WERI-Rb-1 (cell line): Measurements from ENCODE around the gene WDR76.

Experiments
- DNase-seq: peaks from one replicate; pipeline ENCODE4 v3.0.0-alpha.2; 2020
- H3K27ac ChIP-seq: fragments of 250-450 bp; sonication (Bioruptor Pico); 2 replicates; pipeline ENCODE4 v1.5.1; 2020; ENCODE audit warnings: mild to moderate bottlenecking, moderate library complexity
- H3K27me3 ChIP-seq: fragments of 250-450 bp; sonication (Bioruptor Pico); 2 replicates; pipeline ENCODE4 v1.5.1; 2021; ENCODE audit warnings: mild to moderate bottlenecking, low read depth, moderate library complexity; ENCODE audit not compliant: insufficient read depth, severe bottlenecking
- H3K36me3 ChIP-seq: fragments of 250-450 bp; sonication (Bioruptor Pico); 2 replicates; pipeline ENCODE4 v1.5.1; 2020; ENCODE audit warnings: mild to moderate bottlenecking, moderate library complexity
- H3K4me3 ChIP-seq: 2 replicates; pipeline ENCODE4 v1.5.1; 2011; ENCODE audit warnings: low read depth, mild to moderate bottlenecking, control low read depth, low read length
- H3K9me3 ChIP-seq: fragments of 250-450 bp; sonication (Bioruptor Pico); 2 replicates; pipeline ENCODE4 v1.5.1; 2021; ENCODE audit warnings: mild to moderate bottlenecking, moderate library complexity; ENCODE audit not compliant: severe bottlenecking
- TF ChIP-seq, protein P1 (sequence below): IDR thresholded peaks from 2 replicates; pipeline ENCODE4 v1.5.1; 2011; ENCODE audit warnings: low read depth, mild to moderate bottlenecking, control low read depth, inconsistent platforms, low read length

WDR76 gene

DNA sequence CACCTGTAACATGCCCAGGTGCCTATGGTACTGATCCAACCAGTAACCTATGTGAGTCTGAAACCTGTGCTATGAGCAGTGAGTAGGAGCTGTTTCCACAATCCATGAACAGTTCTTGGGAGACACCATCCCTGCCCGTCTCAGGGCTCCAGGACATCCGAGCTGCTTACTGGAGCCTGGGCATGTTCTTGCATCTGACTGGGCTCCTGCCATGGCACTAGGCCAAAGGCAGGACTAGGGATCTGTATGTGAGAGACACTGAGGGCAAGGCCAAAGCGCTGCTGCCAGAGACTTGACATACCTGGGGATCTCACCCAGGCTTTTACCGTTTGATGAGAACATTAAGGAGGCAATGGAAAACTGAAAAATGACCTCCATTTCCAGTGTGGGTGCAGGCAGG, 59.8 kb downstream of the WDR76 start:
- Histone ChIP-seq H3K4me3 (no peak overlapping the region), H3K27ac (no peak overlapping the region), H3K27me3 (no peaks in the 10 kb centered on the region), H3K36me3 (peaks cover 66% of the 10 kb centered on the region), H3K9me3 (no peaks in the 10 kb centered on the region)
- DNase-seq, result no peak
- TF ChIP-seq, protein P1, sequence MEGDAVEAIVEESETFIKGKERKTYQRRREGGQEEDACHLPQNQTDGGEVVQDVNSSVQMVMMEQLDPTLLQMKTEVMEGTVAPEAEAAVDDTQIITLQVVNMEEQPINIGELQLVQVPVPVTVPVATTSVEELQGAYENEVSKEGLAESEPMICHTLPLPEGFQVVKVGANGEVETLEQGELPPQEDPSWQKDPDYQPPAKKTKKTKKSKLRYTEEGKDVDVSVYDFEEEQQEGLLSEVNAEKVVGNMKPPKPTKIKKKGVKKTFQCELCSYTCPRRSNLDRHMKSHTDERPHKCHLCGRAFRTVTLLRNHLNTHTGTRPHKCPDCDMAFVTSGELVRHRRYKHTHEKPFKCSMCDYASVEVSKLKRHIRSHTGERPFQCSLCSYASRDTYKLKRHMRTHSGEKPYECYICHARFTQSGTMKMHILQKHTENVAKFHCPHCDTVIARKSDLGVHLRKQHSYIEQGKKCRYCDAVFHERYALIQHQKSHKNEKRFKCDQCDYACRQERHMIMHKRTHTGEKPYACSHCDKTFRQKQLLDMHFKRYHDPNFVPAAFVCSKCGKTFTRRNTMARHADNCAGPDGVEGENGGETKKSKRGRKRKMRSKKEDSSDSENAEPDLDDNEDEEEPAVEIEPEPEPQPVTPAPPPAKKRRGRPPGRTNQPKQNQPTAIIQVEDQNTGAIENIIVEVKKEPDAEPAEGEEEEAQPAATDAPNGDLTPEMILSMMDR, result no peak

DNA sequence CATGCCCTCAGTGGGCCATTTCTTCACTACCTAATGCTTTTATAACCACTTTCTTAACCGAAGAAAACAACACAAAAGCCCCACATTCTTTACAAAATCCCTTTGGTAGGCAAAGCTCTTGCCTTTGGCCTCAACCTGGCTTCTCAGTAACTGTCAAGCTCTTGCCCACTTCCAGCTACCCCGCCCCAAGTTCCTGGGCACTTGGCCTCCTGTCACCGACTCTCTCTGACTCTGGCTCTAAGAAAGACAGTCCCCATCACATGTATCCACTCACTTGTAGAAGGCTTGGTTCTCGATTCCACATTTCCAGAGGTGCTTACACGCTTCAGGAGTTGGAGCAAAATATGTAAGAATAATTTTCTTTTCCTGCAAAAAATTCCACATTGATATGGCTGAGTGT, 61.1 kb downstream of the WDR76 start:
- DNase-seq, result no peak

DNA sequence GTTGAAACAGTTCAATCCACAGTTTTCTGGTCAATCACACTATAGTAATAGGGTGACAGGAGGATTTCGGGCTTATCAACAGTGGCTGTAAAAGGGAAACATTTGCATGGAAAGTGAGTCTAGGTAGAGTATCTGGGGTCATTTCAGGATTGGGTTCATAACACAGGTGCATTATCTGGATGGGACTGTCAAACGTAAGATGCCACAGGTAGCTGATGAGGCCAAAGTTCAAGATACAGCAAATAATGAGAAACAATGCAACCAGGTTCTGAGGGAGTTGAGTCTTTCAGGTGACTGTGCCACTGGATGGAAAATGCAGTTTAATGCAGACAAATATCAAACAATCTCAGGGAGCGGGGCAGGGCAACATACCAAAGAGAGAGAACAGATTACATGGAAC, 62.2 kb downstream of the WDR76 start:
- DNase-seq, result no peak
- no peak overlapping the region for H3K4me3 ChIP-seq
- TF ChIP-seq, protein P1, result no peak
- H3K27me3 ChIP-seq, result no peaks in the 10 kb centered on the region
- H3K9me3 ChIP-seq, result no peaks in the 10 kb centered on the region
- H3K27ac ChIP-seq, result no peak overlapping the region
- H3K36me3 ChIP-seq, result peaks cover 56% of the 10 kb centered on the region

More for the DNA sequence above, 61.1 kb downstream of the WDR76 start:
- TF ChIP-seq, protein P1, result no peak
- Histone ChIP-seq H3K27ac (no peak overlapping the region), H3K27me3 (no peaks in the 10 kb centered on the region), H3K4me3 (no peak overlapping the region), H3K36me3 (peaks cover 63% of the 10 kb centered on the region), H3K9me3 (no peaks in the 10 kb centered on the region)

DNA sequence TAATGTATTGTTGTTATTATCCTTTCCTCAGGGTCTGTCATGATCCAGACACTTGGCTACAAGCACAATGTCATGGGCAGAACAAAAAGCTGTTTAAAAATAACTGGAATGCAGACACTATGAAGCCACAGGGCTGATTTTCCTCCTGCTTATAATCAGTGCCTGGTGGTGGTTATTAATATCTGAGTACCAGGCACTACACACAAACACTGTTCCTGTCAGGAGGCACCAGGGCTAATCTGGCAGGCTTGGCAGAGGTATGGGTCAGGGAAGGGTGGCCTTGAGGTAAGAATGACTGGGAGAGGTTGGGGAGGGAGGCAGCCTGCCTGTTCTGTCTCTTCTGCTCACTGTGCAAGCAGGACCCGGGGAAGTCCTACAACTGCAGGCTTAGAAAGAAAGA, 67.2 kb downstream of the WDR76 start:
- H3K9me3 ChIP-seq, result no peaks in the 10 kb centered on the region
- H3K27ac ChIP-seq, result no peak overlapping the region
- peaks cover 32% of the 10 kb centered on the region for H3K36me3 ChIP-seq
- no peaks in the 10 kb centered on the region for H3K27me3 ChIP-seq
- TF ChIP-seq, protein P1, result no peak
- no peak overlapping the region for H3K4me3 ChIP-seq
- no peak for DNase-seq

DNA sequence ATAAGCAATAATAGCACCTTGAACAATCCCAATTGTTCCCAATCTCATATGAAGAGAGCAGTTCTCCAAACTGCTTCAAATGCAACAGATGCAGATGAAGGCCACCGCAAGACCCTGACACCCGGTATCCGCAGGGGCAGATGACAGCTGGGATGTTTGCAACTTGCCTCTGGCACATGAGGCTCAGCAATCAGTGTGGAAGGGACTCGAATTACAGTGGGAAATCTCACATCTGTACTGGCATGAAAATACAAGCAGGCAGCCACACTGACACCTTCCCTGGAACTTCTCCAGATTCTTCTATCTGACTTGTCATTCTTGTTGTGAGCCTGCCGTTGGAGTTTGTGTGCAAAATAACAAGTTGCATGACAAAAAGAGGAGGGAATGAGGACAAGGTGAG, 68.8 kb downstream of the WDR76 start:
- no peak for DNase-seq
- peaks cover 22% of the 10 kb centered on the region for H3K36me3 ChIP-seq
- H3K9me3 ChIP-seq, result no peaks in the 10 kb centered on the region
- H3K4me3 ChIP-seq, result no peak overlapping the region
- TF ChIP-seq, protein P1, result no peak
- no peaks in the 10 kb centered on the region for H3K27me3 ChIP-seq
- H3K27ac ChIP-seq, result no peak overlapping the region

DNA sequence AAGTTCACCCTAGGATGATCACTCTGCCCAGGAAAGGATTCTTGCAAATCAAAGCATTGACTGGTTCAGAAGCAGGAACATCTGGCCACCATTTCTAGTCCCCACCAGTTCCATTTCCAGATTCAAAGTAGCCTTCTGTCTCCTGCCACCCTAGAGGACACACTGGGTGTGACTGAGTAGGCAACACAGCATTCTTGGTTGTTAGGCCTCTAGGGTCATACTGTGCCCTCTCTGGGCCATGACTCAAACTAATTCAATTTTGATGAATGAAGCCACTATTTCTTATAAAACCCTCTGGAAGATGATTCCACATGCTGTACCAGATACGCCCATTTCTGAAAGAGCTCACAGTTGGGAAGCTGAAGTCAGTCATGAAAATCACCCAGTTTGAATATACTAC, 69.7 kb downstream of the WDR76 start:
- no peak for DNase-seq
- no peaks in the 10 kb centered on the region for H3K27me3 ChIP-seq
- H3K9me3 ChIP-seq, result no peaks in the 10 kb centered on the region
- TF ChIP-seq, protein P1, result no peak
- H3K4me3 ChIP-seq, result no peak overlapping the region
- H3K36me3 ChIP-seq, result peaks cover 20% of the 10 kb centered on the region
- H3K27ac ChIP-seq, result no peak overlapping the region
